MV-4-11 (cell line): ENCODE measurements around the gene RNF34.

Source experiments
- DNase-seq: peaks from one replicate; lab custom pipeline; 2025; lab: John Stamatoyannopoulos, UW

RNF34 gene

GRCh38 chr12:121466794-121467637, 67.1 kb downstream of the RNF34 start:
- DNase-seq = peak; percentile 86

- DNase-seq = no peak
These were observed 68.0 kb downstream of the RNF34 start for GRCh38 chr12:121467638-121468498.

- no peak for DNase-seq
These were observed 68.5 kb downstream of the RNF34 start for GRCh38 chr12:121468499-121468801.

- DNase-seq = no peak
These were observed 70.8 kb downstream of the RNF34 start for GRCh38 chr12:121470751-121471150.

GRCh38 chr12:121472150-121472905, 72.4 kb downstream of the RNF34 start:
- DNase-seq = no peak
